ENCODE results near the gene TNFRSF9. TPM values are rescaled to one million over a fixed set of nuclear protein-coding genes. Genes with fewer than 3 reads are reported as not detected.
"Not testable (repeated sequence)": the region's sequence is repeated elsewhere in the genome, so short reads cannot be mapped to it uniquely, and the experiment has no call there.

TNFRSF9 gene
- total RNA-seq, 4 donors from 2014 or later, result 0.10 TPM; not detected in 3

DNA sequence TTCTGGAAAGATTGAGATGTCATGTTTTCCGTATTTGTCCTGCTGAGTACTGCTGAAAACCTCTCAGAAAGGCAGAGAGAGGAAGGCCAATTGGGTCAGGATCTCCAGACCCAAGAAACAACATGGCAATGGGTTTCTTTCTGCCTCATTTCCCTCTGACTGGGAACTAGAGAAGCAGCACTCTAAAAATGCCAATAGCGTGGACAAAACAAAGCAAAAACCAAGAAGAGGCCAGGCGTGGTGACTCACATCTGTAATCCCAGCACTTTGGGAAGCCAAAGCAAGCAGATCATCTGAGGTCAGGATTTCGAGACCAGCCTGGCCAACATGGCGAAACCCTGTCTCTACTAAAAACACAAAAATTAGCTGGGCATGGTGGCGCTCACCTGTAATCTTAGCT is 18.3 kb downstream of the TNFRSF9 start:
- Histone ChIP-seq H3K27me3 (no peaks in the 10 kb centered on the region), H3K4me3 (replicated peaks in 1 of 3) (no peak overlapping the region), H3K36me3 (no peaks in the 10 kb centered on the region), H3K9me3 (no peaks in the 10 kb centered on the region), H3K27ac (no peak overlapping the region), H3K4me1 (no peaks in the 10 kb centered on the region)
- WGBS, 2 donors, result 77 to 84% methylated on average over 6 of the region's 6 CpGs
- TF ChIP-seq, protein P1, sequence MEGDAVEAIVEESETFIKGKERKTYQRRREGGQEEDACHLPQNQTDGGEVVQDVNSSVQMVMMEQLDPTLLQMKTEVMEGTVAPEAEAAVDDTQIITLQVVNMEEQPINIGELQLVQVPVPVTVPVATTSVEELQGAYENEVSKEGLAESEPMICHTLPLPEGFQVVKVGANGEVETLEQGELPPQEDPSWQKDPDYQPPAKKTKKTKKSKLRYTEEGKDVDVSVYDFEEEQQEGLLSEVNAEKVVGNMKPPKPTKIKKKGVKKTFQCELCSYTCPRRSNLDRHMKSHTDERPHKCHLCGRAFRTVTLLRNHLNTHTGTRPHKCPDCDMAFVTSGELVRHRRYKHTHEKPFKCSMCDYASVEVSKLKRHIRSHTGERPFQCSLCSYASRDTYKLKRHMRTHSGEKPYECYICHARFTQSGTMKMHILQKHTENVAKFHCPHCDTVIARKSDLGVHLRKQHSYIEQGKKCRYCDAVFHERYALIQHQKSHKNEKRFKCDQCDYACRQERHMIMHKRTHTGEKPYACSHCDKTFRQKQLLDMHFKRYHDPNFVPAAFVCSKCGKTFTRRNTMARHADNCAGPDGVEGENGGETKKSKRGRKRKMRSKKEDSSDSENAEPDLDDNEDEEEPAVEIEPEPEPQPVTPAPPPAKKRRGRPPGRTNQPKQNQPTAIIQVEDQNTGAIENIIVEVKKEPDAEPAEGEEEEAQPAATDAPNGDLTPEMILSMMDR (IDR thresholded peaks at IDR 0.05), result no peak
- no peak for TF ChIP-seq POLR2A (IDR thresholded peaks at IDR 0.05)
- no peak for DNase-seq
- intact Hi-C loops (cut with DNase I), result no loop called here

DNA sequence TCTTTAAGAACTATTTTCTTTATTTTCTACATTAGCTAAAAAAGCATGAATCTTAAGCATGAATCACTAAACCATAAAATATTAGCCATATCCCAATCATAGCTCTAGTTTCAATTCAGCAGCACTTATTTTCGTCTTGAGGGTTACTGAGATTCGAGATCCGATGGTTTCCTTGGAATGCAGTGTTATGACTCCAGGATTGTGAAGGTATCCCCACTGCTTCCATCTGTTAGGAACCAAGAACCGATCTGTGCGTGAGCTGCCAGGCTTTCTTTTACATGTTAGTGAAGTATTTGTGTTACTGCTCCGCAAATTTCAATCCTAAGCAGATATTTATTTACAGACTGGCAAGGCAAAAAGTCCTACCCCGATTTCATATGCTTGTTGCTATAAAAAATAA is 18.8 kb downstream of the TNFRSF9 start:
- no peak overlapping the region for H3K4me3 ChIP-seq (replicated peaks in 1 of 3)
- no peaks in the 10 kb centered on the region for H3K9me3 ChIP-seq
- H3K36me3 ChIP-seq, result no peaks in the 10 kb centered on the region
- TF ChIP-seq, protein P1 (IDR thresholded peaks at IDR 0.05), result no peak
- no peak for TF ChIP-seq POLR2A (IDR thresholded peaks at IDR 0.05)
- no peak overlapping the region for H3K27ac ChIP-seq
- intact Hi-C loops (cut with DNase I), result no loop called here
- no peak for DNase-seq
- WGBS, 2 donors, result 91% methylated on average over 7 of the region's 7 CpGs
- H3K4me1 ChIP-seq, result no peaks in the 10 kb centered on the region
- H3K27me3 ChIP-seq, result no peaks in the 10 kb centered on the region

DNA sequence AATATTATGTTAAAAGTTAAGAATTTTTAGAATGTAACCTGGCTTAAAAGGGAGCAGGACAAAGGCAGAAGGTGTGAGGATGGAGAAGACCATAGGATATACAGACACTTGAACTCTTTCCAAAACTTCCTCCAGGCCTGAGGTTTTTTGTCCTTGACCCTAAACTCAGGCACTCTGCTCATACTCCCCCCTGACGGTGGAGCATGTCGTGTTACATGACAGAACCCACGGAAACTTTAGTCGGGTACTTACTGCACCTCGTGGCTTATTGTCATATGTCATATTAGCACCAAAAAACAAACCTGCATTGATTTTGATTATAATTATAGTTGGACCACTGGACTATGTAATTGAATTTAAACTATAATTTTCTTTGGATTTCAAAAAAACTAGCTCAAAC is 20.8 kb downstream of the TNFRSF9 start:
- no peaks in the 10 kb centered on the region for H3K27me3 ChIP-seq
- no peak for DNase-seq
- no peaks in the 10 kb centered on the region for H3K9me3 ChIP-seq
- no peaks in the 10 kb centered on the region for H3K4me1 ChIP-seq
- WGBS, 2 donors, result 87 to 88% methylated on average over 5 of the region's 5 CpGs
- intact Hi-C loops (cut with DNase I), result no loop called here
- no peak overlapping the region for H3K27ac ChIP-seq
- H3K36me3 ChIP-seq, result no peaks in the 10 kb centered on the region
- H3K4me3 ChIP-seq (replicated peaks in 1 of 3), result no peak overlapping the region
- TF ChIP-seq, protein P1 (IDR thresholded peaks at IDR 0.05), result no peak
- no peak for TF ChIP-seq POLR2A (IDR thresholded peaks at IDR 0.05)

DNA sequence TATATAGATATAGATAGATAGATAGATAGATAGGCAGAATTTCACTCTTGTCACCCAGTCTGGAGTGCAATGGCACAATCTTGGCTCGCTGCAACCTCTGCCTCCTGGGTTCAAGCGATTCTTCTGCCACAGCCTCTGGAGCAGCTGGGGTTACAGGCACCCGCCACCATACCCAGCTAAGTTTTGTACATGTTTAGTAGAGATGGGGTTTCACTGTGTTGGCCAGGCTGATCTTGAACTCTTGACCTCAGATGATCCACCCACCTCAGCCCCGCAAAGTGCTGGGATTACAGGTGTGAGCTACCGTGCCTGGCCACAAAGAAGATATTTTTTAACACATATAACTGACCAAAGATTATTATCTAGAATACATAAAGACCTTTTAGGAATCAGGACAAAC is 22.7 kb downstream of the TNFRSF9 start:
- not testable (repeated sequence) for DNase-seq, H3K36me3 ChIP-seq

GRCh38 chr1:7916501-7916830 is 24.2 kb downstream of the TNFRSF9 start:
- Histone ChIP-seq H3K36me3 (no peaks in the 10 kb centered on the region), H3K27ac (no peak overlapping the region), H3K27me3 (no peaks in the 10 kb centered on the region), H3K9me3 (no peaks in the 10 kb centered on the region), H3K4me3 (replicated peaks in 1 of 3) (no peak overlapping the region), H3K4me1 (no peaks in the 10 kb centered on the region)
- intact Hi-C loops (cut with DNase I), result no loop called here
- no peak for DNase-seq
- TF ChIP-seq, protein P1 (IDR thresholded peaks at IDR 0.05), result no peak
- no peak for TF ChIP-seq POLR2A (IDR thresholded peaks at IDR 0.05)
- WGBS, 2 donors, result 80 to 89% methylated on average over 2 of the region's 2 CpGs

More for the DNA sequence above, 22.7 kb downstream of the TNFRSF9 start:
- 85 to 89% methylated on average over 5 of the region's 5 CpGs for WGBS, 2 donors
- H3K4me3 ChIP-seq (replicated peaks in 1 of 3); intact Hi-C loops (cut with DNase I); H3K4me1 ChIP-seq; H3K9me3 ChIP-seq; H3K27me3 ChIP-seq; H3K27ac ChIP-seq: not testable (repeated sequence)
